ENCODE results near the gene CACTIN. TPM values are rescaled to one million over a fixed set of nuclear protein-coding genes. Genes with fewer than 3 reads are reported as not detected.
A peak's percentile ranks its signal among the peaks of the same experiment; 100 is the strongest.

Gene CACTIN
- total and polyA plus RNA-seq, 4 experiments from 2014 or later, result 4.4 to 50.4 (median 30.1) TPM

- Histone ChIP-seq H3K9me3 (ENCODE audit: control insufficient read depth in 1 of 2, low read length in 2 of 2) (no peaks in the 10 kb centered on the region), H3K4me1 (ENCODE audit: insufficient read depth, low read length) (peaks cover 26% of the 10 kb centered on the region), H3K4me3 (ENCODE audit: low read length in 2 of 2) (no peak overlapping the region), H3K27ac (ENCODE audit: low read depth, low read length) (no peak overlapping the region), H3K36me3 (ENCODE audit: insufficient read depth, low read length) (no peaks in the 10 kb centered on the region), H3K27me3 (ENCODE audit: insufficient read depth, low read length) (no peaks in the 10 kb centered on the region)
- intact Hi-C loops (cut with micrococcal nuclease), result no loop called here
- POLR2A ChIA-PET (ENCODE audit: partially characterized antibody), result no interaction called here
- H3K4me1 Mint-ChIP-seq, result peaks cover 0 to 7% (median 4%) of the 10 kb centered on the region in 4 donors
- CTCF ChIA-PET (ENCODE audit: partially characterized antibody), result no interaction called here
- DNase-seq, result no peak
- H3K4me3 Mint-ChIP-seq, result no peak overlapping the region
- H3K9me3 Mint-ChIP-seq, result no peaks in the 10 kb centered on the region
- H3K36me3 Mint-ChIP-seq, result no peaks in the 10 kb centered on the region
- peaks cover 0 to 3% of the 10 kb centered on the region in 2 donors for H3K27me3 Mint-ChIP-seq
- no peak overlapping the region for H3K27ac Mint-ChIP-seq
These were observed 23.3 kb downstream of the CACTIN start for GRCh38 chr19:3603121-3603811.

GRCh38 chr19:3601021-3601420 lies 25.6 kb downstream of the CACTIN start:
- no peaks in the 10 kb centered on the region for H3K27me3 ChIP-seq (ENCODE audit: insufficient read depth, low read length)
- POLR2A ChIA-PET (ENCODE audit: partially characterized antibody), result no interaction called here
- H3K27ac ChIP-seq (ENCODE audit: low read depth, low read length), result no peak overlapping the region
- CTCF ChIA-PET (ENCODE audit: partially characterized antibody), result no interaction called here
- Mint-ChIP-seq H3K36me3 (no peaks in the 10 kb centered on the region), H3K4me1 (no peaks in the 10 kb centered on the region), H3K27me3 (no peaks in the 10 kb centered on the region), H3K9me3 (no peaks in the 10 kb centered on the region), H3K4me3 (no peak overlapping the region), H3K27ac (no peak overlapping the region)
- H3K36me3 ChIP-seq (ENCODE audit: insufficient read depth, low read length), result no peaks in the 10 kb centered on the region
- H3K4me3 ChIP-seq (ENCODE audit: low read length in 2 of 2), result no peak overlapping the region
- no peaks in the 10 kb centered on the region for H3K9me3 ChIP-seq (ENCODE audit: control insufficient read depth in 1 of 2, low read length in 2 of 2)
- intact Hi-C loops (cut with micrococcal nuclease), result no loop called here
- H3K4me1 ChIP-seq (ENCODE audit: insufficient read depth, low read length), result peaks cover 19% of the 10 kb centered on the region
- no peak for DNase-seq

GRCh38 chr19:3599776-3600187 lies 26.8 kb downstream of the CACTIN start:
- POLR2A ChIA-PET (ENCODE audit: partially characterized antibody), result no interaction called here
- H3K4me1 Mint-ChIP-seq, result no peaks in the 10 kb centered on the region

GRCh38 chr19:3595521-3596061 lies 31.0 kb downstream of the CACTIN start:
- Mint-ChIP-seq H3K4me3 (no peak overlapping the region), H3K36me3 (no peaks in the 10 kb centered on the region), H3K9me3 (no peaks in the 10 kb centered on the region), H3K27me3 (no peaks in the 10 kb centered on the region), H3K27ac (no peak overlapping the region), H3K4me1 (no peaks in the 10 kb centered on the region)
- POLR2A ChIA-PET (ENCODE audit: partially characterized antibody), result no interaction called here
- no peak for DNase-seq
- no peaks in the 10 kb centered on the region for H3K9me3 ChIP-seq (ENCODE audit: control insufficient read depth in 1 of 2, low read length in 2 of 2)
- no peak overlapping the region for H3K4me3 ChIP-seq (ENCODE audit: low read length in 2 of 2)
- H3K4me1 ChIP-seq (ENCODE audit: insufficient read depth, low read length), result no peaks in the 10 kb centered on the region
- CTCF ChIA-PET (ENCODE audit: partially characterized antibody), result interaction anchor here (0.6 kb wide), 1 partner anchor 625 kb away, joined by 3 read pairs; no protein-coding TSS in a partner anchor
- H3K36me3 ChIP-seq (ENCODE audit: insufficient read depth, low read length), result no peaks in the 10 kb centered on the region
- H3K27ac ChIP-seq (ENCODE audit: low read depth, low read length), result no peak overlapping the region
- intact Hi-C loops (cut with micrococcal nuclease), result no loop called here
- H3K27me3 ChIP-seq (ENCODE audit: insufficient read depth, low read length), result no peaks in the 10 kb centered on the region

More at GRCh38 chr19:3599776-3600187, 26.8 kb downstream of the CACTIN start:
- no peaks in the 10 kb centered on the region for H3K27me3 Mint-ChIP-seq
- Histone ChIP-seq H3K27ac (ENCODE audit: low read depth, low read length) (no peak overlapping the region), H3K27me3 (ENCODE audit: insufficient read depth, low read length) (no peaks in the 10 kb centered on the region), H3K4me3 (ENCODE audit: low read length in 2 of 2) (no peak overlapping the region), H3K4me1 (ENCODE audit: insufficient read depth, low read length) (peaks cover 7% of the 10 kb centered on the region), H3K9me3 (ENCODE audit: control insufficient read depth in 1 of 2, low read length in 2 of 2) (no peaks in the 10 kb centered on the region), H3K36me3 (ENCODE audit: insufficient read depth, low read length) (no peaks in the 10 kb centered on the region)
- H3K4me3 Mint-ChIP-seq, result no peak overlapping the region
- H3K36me3 Mint-ChIP-seq, result no peaks in the 10 kb centered on the region
- CTCF ChIA-PET (ENCODE audit: partially characterized antibody), result no interaction called here
- no peak overlapping the region for H3K27ac Mint-ChIP-seq
- intact Hi-C loops (cut with micrococcal nuclease), result no loop called here
- no peak for DNase-seq
- no peaks in the 10 kb centered on the region for H3K9me3 Mint-ChIP-seq

GRCh38 chr19:3593156-3593555 lies 33.4 kb downstream of the CACTIN start:
- no peak overlapping the region for H3K27ac Mint-ChIP-seq
- H3K36me3 ChIP-seq (ENCODE audit: insufficient read depth, low read length), result no peaks in the 10 kb centered on the region
- H3K4me3 ChIP-seq (ENCODE audit: low read length in 2 of 2), result no peak overlapping the region
- ChIA-PET POLR2A (ENCODE audit: partially characterized antibody) (no interaction called here), CTCF (ENCODE audit: partially characterized antibody) (interaction anchor here (1.5 kb wide), 1 partner anchor 26 kb away, joined by 3 read pairs; no protein-coding TSS in a partner anchor)
- no peaks in the 10 kb centered on the region for H3K9me3 ChIP-seq (ENCODE audit: control insufficient read depth in 1 of 2, low read length in 2 of 2)
- H3K9me3 Mint-ChIP-seq, result no peaks in the 10 kb centered on the region
- H3K36me3 Mint-ChIP-seq, result no peaks in the 10 kb centered on the region
- no peak overlapping the region for H3K27ac ChIP-seq (ENCODE audit: low read depth, low read length)
- intact Hi-C loops (cut with micrococcal nuclease), result no loop called here
- DNase-seq, result no peak
- no peaks in the 10 kb centered on the region for H3K4me1 ChIP-seq (ENCODE audit: insufficient read depth, low read length)
- no peaks in the 10 kb centered on the region for H3K4me1 Mint-ChIP-seq
- H3K27me3 Mint-ChIP-seq, result no peaks in the 10 kb centered on the region
- no peak overlapping the region for H3K4me3 Mint-ChIP-seq
- no peaks in the 10 kb centered on the region for H3K27me3 ChIP-seq (ENCODE audit: insufficient read depth, low read length)

GRCh38 chr19:3591876-3592613 lies 34.5 kb downstream of the CACTIN start:
- Histone ChIP-seq H3K27ac (ENCODE audit: low read depth, low read length) (no peak overlapping the region), H3K9me3 (ENCODE audit: control insufficient read depth in 1 of 2, low read length in 2 of 2) (no peaks in the 10 kb centered on the region), H3K36me3 (ENCODE audit: insufficient read depth, low read length) (no peaks in the 10 kb centered on the region), H3K4me3 (ENCODE audit: low read length in 2 of 2) (no peak overlapping the region), H3K27me3 (ENCODE audit: insufficient read depth, low read length) (no peaks in the 10 kb centered on the region), H3K4me1 (ENCODE audit: insufficient read depth, low read length) (no peaks in the 10 kb centered on the region)
- intact Hi-C loops (cut with micrococcal nuclease), result no loop called here
- CTCF ChIA-PET (ENCODE audit: partially characterized antibody), result interaction anchor here (1.0 to 2.4 kb wide), 5 partner anchors 10 to 47 kb away, joined by 3 to 9 read pairs (median 5); no protein-coding TSS in a partner anchor
- no peaks in the 10 kb centered on the region for H3K27me3 Mint-ChIP-seq
- DNase-seq, result no peak
- no peaks in the 10 kb centered on the region for H3K36me3 Mint-ChIP-seq
- H3K27ac Mint-ChIP-seq, result no peak overlapping the region
- H3K4me1 Mint-ChIP-seq, result no peaks in the 10 kb centered on the region
- H3K4me3 Mint-ChIP-seq, result no peak overlapping the region
- H3K9me3 Mint-ChIP-seq, result no peaks in the 10 kb centered on the region
- POLR2A ChIA-PET (ENCODE audit: partially characterized antibody), result no interaction called here

GRCh38 chr19:3590991-3591659 lies 35.5 kb downstream of the CACTIN start:
- Mint-ChIP-seq H3K4me3 (no peak overlapping the region), H3K27me3 (no peaks in the 10 kb centered on the region), H3K4me1 (no peaks in the 10 kb centered on the region), H3K9me3 (no peaks in the 10 kb centered on the region), H3K27ac (peak overlapping the region in 1 of 7 donors; percentile 19), H3K36me3 (no peaks in the 10 kb centered on the region)
- CTCF ChIA-PET (ENCODE audit: partially characterized antibody), result interaction anchor here (0.8 to 2.4 kb wide), 9 partner anchors 9 to 116 kb away, joined by 3 to 9 read pairs (median 4); no protein-coding TSS in a partner anchor
- POLR2A ChIA-PET (ENCODE audit: partially characterized antibody), result interaction anchor here (0.7 to 1.4 kb wide), 2 partner anchors 17 to 37 kb away, joined by 3 to 4 read pairs; no protein-coding TSS in a partner anchor
- Histone ChIP-seq H3K9me3 (ENCODE audit: control insufficient read depth in 1 of 2, low read length in 2 of 2) (no peaks in the 10 kb centered on the region), H3K27ac (ENCODE audit: low read depth, low read length) (no peak overlapping the region), H3K4me3 (ENCODE audit: low read length in 2 of 2) (no peak overlapping the region), H3K36me3 (ENCODE audit: insufficient read depth, low read length) (no peaks in the 10 kb centered on the region), H3K27me3 (ENCODE audit: insufficient read depth, low read length) (no peaks in the 10 kb centered on the region), H3K4me1 (ENCODE audit: insufficient read depth, low read length) (no peaks in the 10 kb centered on the region)
- no peak for DNase-seq
- intact Hi-C loops (cut with micrococcal nuclease), result no loop called here

Data from CD4-positive, alpha-beta memory T cell (primary cell).